ENCODE data around the gene PPARA.

Gene PPARA

GRCh38 chr22:46226577-46226976 lies 76.3 kb downstream of the PPARA start:
- TF ChIP-seq EZH2 (optimal IDR thresholded peaks at IDR 0.05; ENCODE audit: low read depth, low read length) (no peak), CTCF (IDR thresholded peaks at IDR 0.05; ENCODE audit: low read length) (no peak), EZH2phosphoT487 (IDR thresholded peaks at IDR 0.05; ENCODE audit: low read length) (no peak)
- no peak overlapping the region for H3K27ac ChIP-seq (ENCODE audit: low read length)

GRCh38 chr22:46229701-46230100 lies 79.4 kb downstream of the PPARA start:
- TF ChIP-seq CTCF (IDR thresholded peaks at IDR 0.05; ENCODE audit: low read length) (no peak), EZH2 (optimal IDR thresholded peaks at IDR 0.05; ENCODE audit: low read depth, low read length) (no peak), EZH2phosphoT487 (IDR thresholded peaks at IDR 0.05; ENCODE audit: low read length) (no peak)
- no peak overlapping the region for H3K4me3 ChIP-seq (ENCODE audit: low read length)
- H3K4me1 ChIP-seq (ENCODE audit: low read length) = no peaks in the 10 kb centered on the region
- H3K27ac ChIP-seq (ENCODE audit: low read length) = no peak overlapping the region
- no peak overlapping the region for H2AFZ ChIP-seq (ENCODE audit: low read length)
- H3K9me2 ChIP-seq (replicated peaks; ENCODE audit: insufficient read depth, low read length) = no peaks in the 10 kb centered on the region
- no peaks in the 10 kb centered on the region for H3F3A ChIP-seq (ENCODE audit: insufficient read depth, low read length)
- no peak overlapping the region for H3K9ac ChIP-seq (ENCODE audit: low read length)
- DNase-seq = no peak
- no peaks in the 10 kb centered on the region for H3K36me3 ChIP-seq (replicated peaks; ENCODE audit: insufficient read depth, low read length)
- no peaks in the 10 kb centered on the region for H3K9me3 ChIP-seq (replicated peaks; ENCODE audit: insufficient read depth, low read length)
- no peak overlapping the region for H3K4me2 ChIP-seq (ENCODE audit: low read depth, low read length)
- no peaks in the 10 kb centered on the region for H3K27me3 ChIP-seq (replicated peaks; ENCODE audit: insufficient read depth, low read length)
- H4K20me1 ChIP-seq (ENCODE audit: insufficient read depth, low read length) = no peaks in the 10 kb centered on the region
- no peaks in the 10 kb centered on the region for H3K79me2 ChIP-seq (ENCODE audit: low read length)

More at GRCh38 chr22:46226577-46226976, 76.3 kb downstream of the PPARA start:
- no peaks in the 10 kb centered on the region for H3F3A ChIP-seq (ENCODE audit: insufficient read depth, low read length)
- H3K4me3 ChIP-seq (ENCODE audit: low read length) = no peak overlapping the region
- H3K9me3 ChIP-seq (replicated peaks; ENCODE audit: insufficient read depth, low read length) = no peaks in the 10 kb centered on the region
- DNase-seq = no peak
- H2AFZ ChIP-seq (ENCODE audit: low read length) = no peak overlapping the region
- H3K79me2 ChIP-seq (ENCODE audit: low read length) = no peaks in the 10 kb centered on the region
- no peaks in the 10 kb centered on the region for H3K9me2 ChIP-seq (replicated peaks; ENCODE audit: insufficient read depth, low read length)
- H3K4me2 ChIP-seq (ENCODE audit: low read depth, low read length) = no peak overlapping the region
- H3K27me3 ChIP-seq (replicated peaks; ENCODE audit: insufficient read depth, low read length) = no peaks in the 10 kb centered on the region
- H4K20me1 ChIP-seq (ENCODE audit: insufficient read depth, low read length) = no peaks in the 10 kb centered on the region
- no peaks in the 10 kb centered on the region for H3K4me1 ChIP-seq (ENCODE audit: low read length)
- H3K9ac ChIP-seq (ENCODE audit: low read length) = no peak overlapping the region
- H3K36me3 ChIP-seq (replicated peaks; ENCODE audit: insufficient read depth, low read length) = no peaks in the 10 kb centered on the region

GRCh38 chr22:46230262-46230901 lies 80.1 kb downstream of the PPARA start:
- no peak for TF ChIP-seq EZH2 (optimal IDR thresholded peaks at IDR 0.05; ENCODE audit: low read depth, low read length)
- TF ChIP-seq EZH2phosphoT487 (IDR thresholded peaks at IDR 0.05; ENCODE audit: low read length) = no peak
- no peak for TF ChIP-seq CTCF (IDR thresholded peaks at IDR 0.05; ENCODE audit: low read length)
- H3K4me2 ChIP-seq (ENCODE audit: low read depth, low read length) = no peak overlapping the region
- no peaks in the 10 kb centered on the region for H3K79me2 ChIP-seq (ENCODE audit: low read length)
- H3K9me3 ChIP-seq (replicated peaks; ENCODE audit: insufficient read depth, low read length) = no peaks in the 10 kb centered on the region
- H3K9me2 ChIP-seq (replicated peaks; ENCODE audit: insufficient read depth, low read length) = no peaks in the 10 kb centered on the region
- no peak overlapping the region for H3K27ac ChIP-seq (ENCODE audit: low read length)
- no peaks in the 10 kb centered on the region for H4K20me1 ChIP-seq (ENCODE audit: insufficient read depth, low read length)
- no peaks in the 10 kb centered on the region for H3K4me1 ChIP-seq (ENCODE audit: low read length)
- no peak overlapping the region for H3K9ac ChIP-seq (ENCODE audit: low read length)
- no peaks in the 10 kb centered on the region for H3K27me3 ChIP-seq (replicated peaks; ENCODE audit: insufficient read depth, low read length)
- H3F3A ChIP-seq (ENCODE audit: insufficient read depth, low read length) = no peaks in the 10 kb centered on the region
- H3K36me3 ChIP-seq (replicated peaks; ENCODE audit: insufficient read depth, low read length) = no peaks in the 10 kb centered on the region
- DNase-seq = no peak
- H2AFZ ChIP-seq (ENCODE audit: low read length) = no peak overlapping the region
- H3K4me3 ChIP-seq (ENCODE audit: low read length) = no peak overlapping the region

All from MM.1S (cell line).